Medulla oblongata (tissue), 1 donor: Measurements from ENCODE around the gene CA10.

ENCODE experiments used
- DNase-seq: peaks from one replicate; pipeline ENCODE4 v3.0.0-alpha.2; 2015; ENCODE audit errors: extremely low spot score

The CA10 gene

GRCh38 chr17:51818777-51819176 is 339.7 kb downstream of the CA10 start:
- DNase-seq = no peak

GRCh38 chr17:51817955-51818354 is 340.6 kb downstream of the CA10 start:
- DNase-seq = no peak

GRCh38 chr17:51817117-51817516 is 341.4 kb downstream of the CA10 start:
- no peak for DNase-seq

- DNase-seq = no peak
Measured at GRCh38 chr17:51815097-51815496, 343.4 kb downstream of the CA10 start.

- no peak for DNase-seq
Measured at GRCh38 chr17:51814521-51814920, 344.0 kb downstream of the CA10 start.

- no peak for DNase-seq
Measured at GRCh38 chr17:51813784-51814174, 344.7 kb downstream of the CA10 start.

- DNase-seq = no peak
Measured at GRCh38 chr17:51813140-51813783, 345.3 kb downstream of the CA10 start.

GRCh38 chr17:51807460-51807859 is 351.1 kb downstream of the CA10 start:
- no peak for DNase-seq

- DNase-seq = no peak
Measured at GRCh38 chr17:51805765-51806164, 352.7 kb downstream of the CA10 start.

GRCh38 chr17:51805185-51805584 is 353.3 kb downstream of the CA10 start:
- DNase-seq = no peak

- DNase-seq = no peak
Measured at GRCh38 chr17:51803161-51803560, 355.4 kb downstream of the CA10 start.

GRCh38 chr17:51802544-51802943 is 356.0 kb downstream of the CA10 start:
- no peak for DNase-seq

GRCh38 chr17:51801626-51802025 is 356.9 kb downstream of the CA10 start:
- DNase-seq = no peak

GRCh38 chr17:51799981-51800380 is 358.5 kb downstream of the CA10 start:
- DNase-seq = no peak

- no peak for DNase-seq
Measured at GRCh38 chr17:51799240-51799639, 359.3 kb downstream of the CA10 start.

GRCh38 chr17:51797150-51797549 is 361.4 kb downstream of the CA10 start:
- no peak for DNase-seq

GRCh38 chr17:51796026-51796425 is 362.5 kb downstream of the CA10 start:
- DNase-seq = no peak

- no peak for DNase-seq
Measured at GRCh38 chr17:51795401-51795800, 363.1 kb downstream of the CA10 start.

- DNase-seq = no peak
Measured at GRCh38 chr17:51794466-51794865, 364.0 kb downstream of the CA10 start.

- DNase-seq = no peak
Measured at GRCh38 chr17:51793686-51794085, 364.8 kb downstream of the CA10 start.

GRCh38 chr17:51778842-51779241 is 379.7 kb downstream of the CA10 start:
- no peak for DNase-seq

- DNase-seq = no peak
Measured at GRCh38 chr17:51770027-51770759, 388.3 kb downstream of the CA10 start.

- no peak for DNase-seq
Measured at GRCh38 chr17:51769231-51769630, 389.3 kb downstream of the CA10 start.

- no peak for DNase-seq
Measured at GRCh38 chr17:51768706-51769105, 389.8 kb downstream of the CA10 start.
